Ishikawa (cell line): ENCODE measurements around the gene SNORC.

Source experiments
- CEBPB ChIP-seq: IDR thresholded peaks from 2 replicates; pipeline ENCODE4 v1.6.1; 2012
- CREB1 ChIP-seq: IDR thresholded peaks from 2 replicates; pipeline ENCODE4 v1.6.1; 2012; ENCODE audit warnings: low read depth
- EGR1 ChIP-seq: IDR thresholded peaks from 2 replicates; pipeline ENCODE4 v1.6.1; 2012
- EP300 ChIP-seq: IDR thresholded peaks from 2 replicates; pipeline ENCODE4 v1.6.1; 2012; ENCODE audit warnings: borderline replicate concordance
- FOXM1 ChIP-seq: IDR thresholded peaks from 2 replicates; pipeline ENCODE4 v1.6.1; 2012; ENCODE audit warnings: low read depth, borderline replicate concordance
- NFIC ChIP-seq: IDR thresholded peaks from 2 replicates; pipeline ENCODE4 v1.6.1; 2012
- RAD21 ChIP-seq: IDR thresholded peaks from 2 replicates; pipeline ENCODE4 v1.6.1; 2012; ENCODE audit warnings: low read depth
- TAF1 ChIP-seq: IDR thresholded peaks from 2 replicates; pipeline ENCODE4 v1.6.1; 2012; ENCODE audit warnings: low read depth, mild to moderate bottlenecking
- TCF12 ChIP-seq: IDR thresholded peaks from 2 replicates; pipeline ENCODE4 v1.6.1; 2012; ENCODE audit warnings: low read depth
- TEAD4 ChIP-seq: IDR thresholded peaks from 2 replicates; pipeline ENCODE4 v1.6.1; 2012
- YY1 ChIP-seq: IDR thresholded peaks from 2 replicates; pipeline ENCODE4 v1.6.1; 2012; ENCODE audit warnings: low read depth
- ZBTB7A ChIP-seq: IDR thresholded peaks from 2 replicates; pipeline ENCODE4 v1.6.1; 2012; ENCODE audit warnings: low read depth
- TF ChIP-seq, protein P1 (sequence below): IDR thresholded peaks from 2 replicates; pipeline ENCODE4 v1.6.1; 2012
- TF ChIP-seq, protein P2 (sequence below): IDR thresholded peaks from 2 replicates; pipeline ENCODE4 v1.6.1; 2012; ENCODE audit warnings: low read depth, mild to moderate bottlenecking
- TF ChIP-seq, protein P3 (sequence below): IDR thresholded peaks from 2 replicates; pipeline ENCODE4 v1.6.1; 2012

Gene SNORC

DNA sequence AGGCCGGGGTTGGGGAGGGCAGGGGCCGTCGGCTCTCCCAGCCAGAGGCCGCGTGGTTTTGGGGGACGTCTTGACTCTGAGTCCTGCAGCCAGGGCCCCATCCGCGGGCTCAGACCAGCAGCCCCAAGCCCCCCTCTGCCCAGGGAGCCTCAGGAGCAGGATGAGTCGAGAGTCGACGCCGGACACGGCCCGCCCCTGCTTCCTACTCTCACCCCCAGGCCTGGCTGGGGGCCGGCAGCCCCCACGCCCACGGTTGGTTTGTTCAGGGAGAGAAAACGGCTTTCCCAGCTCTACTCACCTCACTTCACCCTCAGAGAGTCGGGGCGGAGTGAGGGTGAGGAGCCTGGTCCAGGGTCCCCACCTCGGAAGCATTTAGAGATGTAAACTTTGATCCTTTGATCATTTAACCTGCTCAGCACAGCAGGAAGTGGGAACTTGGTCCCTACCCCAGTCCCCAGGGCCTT is 6.9 kb downstream of the SNORC start:
- TF ChIP-seq CREB1 (no peak), ZBTB7A (0 out of 2 replicates have a peak, but pooled peaks have one; percentile 34), FOXM1 (no peak)

DNA sequence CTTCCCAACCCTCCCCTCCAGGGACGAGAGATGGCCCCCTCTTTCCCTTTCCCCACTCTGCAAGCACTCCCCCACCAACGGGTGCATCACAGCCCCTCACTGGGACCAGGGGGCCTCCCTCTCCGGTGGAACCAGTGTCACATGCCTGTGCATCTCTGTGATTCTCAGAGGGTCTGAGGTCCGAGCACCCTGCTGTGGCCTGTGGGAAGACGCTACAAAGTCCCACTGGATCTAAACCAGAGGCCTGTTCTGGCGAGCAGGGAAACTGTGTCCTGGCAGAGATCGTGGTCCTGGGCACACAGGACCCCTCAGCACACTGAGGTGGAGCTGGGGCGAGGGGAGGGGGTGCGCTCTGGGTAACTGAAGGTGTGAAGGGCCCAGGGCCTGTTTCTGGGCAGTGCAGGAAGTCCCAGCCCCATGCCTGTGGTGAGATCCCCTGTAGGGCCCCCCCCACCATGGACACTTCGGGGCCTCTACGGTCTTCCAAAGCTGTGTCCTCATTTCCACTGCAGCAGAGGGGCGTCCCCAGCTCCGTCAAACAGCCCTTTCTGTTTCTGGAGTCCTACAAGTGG is 8.0 kb downstream of the SNORC start:
- TF ChIP-seq, protein P1, sequence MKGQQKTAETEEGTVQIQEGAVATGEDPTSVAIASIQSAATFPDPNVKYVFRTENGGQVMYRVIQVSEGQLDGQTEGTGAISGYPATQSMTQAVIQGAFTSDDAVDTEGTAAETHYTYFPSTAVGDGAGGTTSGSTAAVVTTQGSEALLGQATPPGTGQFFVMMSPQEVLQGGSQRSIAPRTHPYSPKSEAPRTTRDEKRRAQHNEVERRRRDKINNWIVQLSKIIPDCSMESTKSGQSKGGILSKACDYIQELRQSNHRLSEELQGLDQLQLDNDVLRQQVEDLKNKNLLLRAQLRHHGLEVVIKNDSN: no peak
- TF ChIP-seq, protein P2, sequence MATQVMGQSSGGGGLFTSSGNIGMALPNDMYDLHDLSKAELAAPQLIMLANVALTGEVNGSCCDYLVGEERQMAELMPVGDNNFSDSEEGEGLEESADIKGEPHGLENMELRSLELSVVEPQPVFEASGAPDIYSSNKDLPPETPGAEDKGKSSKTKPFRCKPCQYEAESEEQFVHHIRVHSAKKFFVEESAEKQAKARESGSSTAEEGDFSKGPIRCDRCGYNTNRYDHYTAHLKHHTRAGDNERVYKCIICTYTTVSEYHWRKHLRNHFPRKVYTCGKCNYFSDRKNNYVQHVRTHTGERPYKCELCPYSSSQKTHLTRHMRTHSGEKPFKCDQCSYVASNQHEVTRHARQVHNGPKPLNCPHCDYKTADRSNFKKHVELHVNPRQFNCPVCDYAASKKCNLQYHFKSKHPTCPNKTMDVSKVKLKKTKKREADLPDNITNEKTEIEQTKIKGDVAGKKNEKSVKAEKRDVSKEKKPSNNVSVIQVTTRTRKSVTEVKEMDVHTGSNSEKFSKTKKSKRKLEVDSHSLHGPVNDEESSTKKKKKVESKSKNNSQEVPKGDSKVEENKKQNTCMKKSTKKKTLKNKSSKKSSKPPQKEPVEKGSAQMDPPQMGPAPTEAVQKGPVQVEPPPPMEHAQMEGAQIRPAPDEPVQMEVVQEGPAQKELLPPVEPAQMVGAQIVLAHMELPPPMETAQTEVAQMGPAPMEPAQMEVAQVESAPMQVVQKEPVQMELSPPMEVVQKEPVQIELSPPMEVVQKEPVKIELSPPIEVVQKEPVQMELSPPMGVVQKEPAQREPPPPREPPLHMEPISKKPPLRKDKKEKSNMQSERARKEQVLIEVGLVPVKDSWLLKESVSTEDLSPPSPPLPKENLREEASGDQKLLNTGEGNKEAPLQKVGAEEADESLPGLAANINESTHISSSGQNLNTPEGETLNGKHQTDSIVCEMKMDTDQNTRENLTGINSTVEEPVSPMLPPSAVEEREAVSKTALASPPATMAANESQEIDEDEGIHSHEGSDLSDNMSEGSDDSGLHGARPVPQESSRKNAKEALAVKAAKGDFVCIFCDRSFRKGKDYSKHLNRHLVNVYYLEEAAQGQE: no peak
- TF ChIP-seq RAD21 (no peak), EGR1 (no peak), ZBTB7A (no peak), EP300 (no peak), TAF1 (no peak), TCF12 (no peak), NFIC (no peak), YY1 (no peak), CEBPB (no peak), TEAD4 (no peak), FOXM1 (no peak), CREB1 (no peak)
- TF ChIP-seq, protein P3, sequence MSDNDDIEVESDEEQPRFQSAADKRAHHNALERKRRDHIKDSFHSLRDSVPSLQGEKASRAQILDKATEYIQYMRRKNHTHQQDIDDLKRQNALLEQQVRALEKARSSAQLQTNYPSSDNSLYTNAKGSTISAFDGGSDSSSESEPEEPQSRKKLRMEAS: no peak

DNA sequence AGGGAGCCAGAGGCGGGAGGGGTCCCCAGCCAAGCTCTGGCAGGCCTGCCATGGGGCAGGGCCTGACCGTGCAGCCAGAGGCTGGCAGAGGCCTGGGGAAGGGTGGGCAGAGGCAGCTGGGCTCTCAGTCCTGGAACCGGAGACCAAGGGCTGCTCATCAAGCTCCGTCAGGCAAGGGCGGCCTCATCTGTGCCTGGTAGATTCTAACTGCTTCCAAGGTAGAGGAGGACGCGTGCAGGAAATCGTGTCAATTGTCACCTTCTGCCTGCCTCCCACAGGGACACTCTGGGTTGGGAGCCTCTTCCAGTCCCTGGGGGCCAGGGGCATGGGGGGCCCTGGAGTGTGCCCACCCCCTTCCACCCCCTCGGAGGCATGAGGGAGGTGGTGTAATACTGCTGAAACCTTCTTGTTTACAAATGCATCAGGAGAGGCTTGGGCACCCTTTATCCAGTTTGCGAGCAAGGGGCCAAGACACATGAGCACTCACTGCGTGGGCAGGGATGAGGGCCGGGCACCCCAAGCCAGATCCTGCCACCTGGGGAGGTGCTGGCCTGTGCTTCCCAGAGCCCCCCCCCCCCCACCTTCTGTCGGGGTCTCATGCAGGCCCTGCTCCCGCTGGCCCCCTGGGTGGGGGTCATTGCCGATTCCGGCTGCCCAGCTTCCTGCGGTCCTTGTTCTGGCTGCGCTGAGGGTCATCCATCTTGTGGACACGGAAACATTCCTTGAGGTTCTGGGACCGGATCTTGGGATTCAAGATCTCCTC is 9.0 kb downstream of the SNORC start:
- TF ChIP-seq NFIC (no peak), TAF1 (no peak), RAD21 (no peak), EGR1 (no peak), EP300 (no peak), FOXM1 (no peak), TEAD4 (no peak), YY1 (no peak), CREB1 (no peak), TCF12 (no peak), ZBTB7A (no peak), CEBPB (no peak)
- TF ChIP-seq, protein P3: no peak
- TF ChIP-seq, protein P1: no peak
- TF ChIP-seq, protein P2: no peak

DNA sequence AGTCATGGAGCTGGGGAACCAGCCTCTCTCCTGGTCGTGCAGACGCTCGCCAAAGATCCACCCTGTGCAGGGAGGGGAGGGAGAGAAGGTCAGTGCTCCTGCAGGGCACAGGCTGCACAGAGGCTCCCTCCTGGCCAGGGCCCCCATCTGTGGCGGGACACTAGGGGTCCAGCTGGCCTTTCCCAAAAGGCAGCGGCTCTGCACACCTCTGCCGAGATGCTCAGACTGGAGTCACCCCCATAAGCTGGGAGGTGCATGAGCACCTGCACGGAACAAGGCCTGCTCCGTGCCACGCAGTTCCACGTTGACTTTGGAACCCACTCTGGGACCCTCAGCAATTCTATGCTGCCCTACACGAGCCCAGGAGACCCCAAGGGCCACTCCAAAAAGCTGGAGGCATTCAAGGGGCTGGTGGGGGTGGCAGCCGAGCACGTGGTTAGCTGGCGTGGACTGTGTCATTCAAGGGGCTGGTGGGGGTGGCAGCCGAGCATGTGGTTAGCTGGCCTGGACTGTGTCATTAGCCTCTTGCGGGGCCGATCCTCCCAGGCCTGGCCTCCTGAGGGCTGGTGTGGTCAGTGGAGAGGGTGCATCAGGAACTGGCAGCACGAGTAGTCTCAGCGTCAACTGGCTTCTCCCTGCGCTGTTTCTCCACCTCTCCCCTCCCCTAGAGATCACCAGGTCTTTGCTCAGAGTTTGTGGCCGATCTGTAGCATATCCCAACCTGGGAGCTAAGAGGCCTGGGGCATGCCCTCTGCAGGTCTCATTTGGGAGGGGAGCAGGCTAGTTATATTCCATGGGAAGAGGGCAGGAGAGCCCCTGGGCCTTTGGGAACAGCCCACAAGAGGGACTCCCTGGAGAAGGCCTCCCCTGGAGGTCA is 9.8 kb downstream of the SNORC start:
- TF ChIP-seq EP300 (no peak), RAD21 (no peak), CREB1 (no peak), EGR1 (no peak), TEAD4 (no peak), ZBTB7A (no peak), FOXM1 (no peak), YY1 (no peak), CEBPB (no peak), NFIC (no peak), TAF1 (no peak), TCF12 (no peak)
- TF ChIP-seq, protein P3: no peak
- TF ChIP-seq, protein P2: no peak
- TF ChIP-seq, protein P1: no peak
